HG03064 (cell line): Measurements from ENCODE around the gene BLTP2.
"Not testable (repeated sequence)": the region's sequence is repeated elsewhere in the genome, so short reads cannot be mapped to it uniquely, and the experiment has no call there.

ENCODE experiments used
- ATAC-seq: cut with Tn5 transposase; IDR thresholded peaks from one replicate; pipeline ENCODE4 v1.9.1; 2021; ENCODE audit warnings: low read depth; ENCODE audit not compliant: unreplicated experiment

The BLTP2 gene

DNA sequence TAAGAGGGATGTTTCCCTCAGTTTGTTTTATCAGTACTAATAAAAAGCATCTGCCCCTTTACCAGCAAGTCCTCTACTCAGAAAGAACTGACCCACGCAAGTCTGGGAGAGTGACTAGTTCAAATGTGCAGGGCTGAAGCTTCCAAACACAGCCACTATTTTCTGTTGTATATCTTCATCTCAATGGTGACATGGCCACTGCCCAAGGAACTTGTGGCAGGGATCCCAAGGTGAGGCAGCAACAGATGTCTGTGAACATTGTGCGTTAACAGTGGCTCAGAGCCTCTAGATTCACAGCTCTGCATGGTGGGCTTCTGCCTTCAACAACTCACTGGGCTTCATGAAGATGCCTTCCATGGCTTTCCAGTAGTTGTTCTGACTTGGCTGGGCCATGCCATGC lies 3.7 kb upstream of the BLTP2 start:
- no peak for ATAC-seq

- no peak for ATAC-seq
Measured at GRCh38 chr17:28646039-28646754, 1.2 kb upstream of the BLTP2 start.

DNA sequence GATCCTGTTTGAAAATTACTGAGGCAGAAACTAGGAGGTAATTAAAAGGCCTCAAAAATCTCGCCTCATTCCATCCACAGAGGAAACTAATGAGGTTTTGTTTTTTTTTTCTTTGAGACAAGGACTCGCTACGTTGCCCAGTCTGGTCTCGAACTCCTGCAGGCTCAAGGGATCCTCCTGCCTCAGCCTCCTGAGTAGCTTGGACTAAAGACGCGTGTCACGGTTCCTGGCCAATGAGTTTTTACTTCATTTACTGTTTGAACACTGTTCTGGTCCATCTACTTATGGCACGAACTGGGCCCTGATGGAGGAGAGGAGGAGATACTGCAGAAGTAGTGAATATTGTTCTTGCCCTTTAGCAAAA lies 600 bp upstream of the BLTP2 start:
- ATAC-seq = no peak

DNA sequence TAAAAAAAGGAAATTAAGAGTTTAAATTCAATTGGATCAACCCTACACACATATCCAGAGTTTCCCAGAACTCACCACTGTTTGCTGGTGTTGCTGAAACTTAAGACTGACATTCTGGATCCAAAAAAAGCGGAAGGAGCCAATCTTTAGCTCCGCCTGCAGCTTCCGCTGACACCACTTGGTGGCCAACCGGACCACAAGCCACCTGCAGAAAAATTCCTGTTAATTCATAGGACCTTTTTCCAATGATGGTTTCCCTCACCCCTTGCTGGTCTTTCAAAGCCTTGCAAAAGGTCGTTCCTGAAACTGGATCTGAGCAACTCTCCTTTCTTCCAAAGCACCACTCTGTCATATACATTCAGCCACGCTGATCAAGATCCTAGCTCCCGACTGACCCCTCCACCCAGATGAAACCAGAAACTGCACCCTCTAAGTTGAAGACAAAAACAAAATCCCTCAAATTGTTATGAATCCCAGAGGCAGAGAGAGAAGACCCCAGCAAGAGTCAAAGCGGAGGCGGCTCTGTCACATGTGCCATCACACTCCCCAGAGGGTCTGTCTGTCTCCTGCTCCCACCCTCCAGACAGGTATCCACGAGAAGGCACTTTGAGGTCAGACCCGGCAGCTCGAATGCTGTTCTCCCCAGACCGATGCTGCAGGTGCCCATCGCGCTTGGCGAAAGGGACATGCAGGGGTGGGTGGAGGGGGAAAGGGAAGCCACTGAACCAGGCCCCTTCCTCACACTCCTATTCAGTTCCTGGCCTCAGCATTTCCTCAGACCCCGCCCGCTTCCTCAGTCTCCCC lies 773 bp downstream of the BLTP2 start:
- ATAC-seq = no peak

- no peak for ATAC-seq
Measured at GRCh38 chr17:28641579-28641978, 3.4 kb downstream of the BLTP2 start.

DNA sequence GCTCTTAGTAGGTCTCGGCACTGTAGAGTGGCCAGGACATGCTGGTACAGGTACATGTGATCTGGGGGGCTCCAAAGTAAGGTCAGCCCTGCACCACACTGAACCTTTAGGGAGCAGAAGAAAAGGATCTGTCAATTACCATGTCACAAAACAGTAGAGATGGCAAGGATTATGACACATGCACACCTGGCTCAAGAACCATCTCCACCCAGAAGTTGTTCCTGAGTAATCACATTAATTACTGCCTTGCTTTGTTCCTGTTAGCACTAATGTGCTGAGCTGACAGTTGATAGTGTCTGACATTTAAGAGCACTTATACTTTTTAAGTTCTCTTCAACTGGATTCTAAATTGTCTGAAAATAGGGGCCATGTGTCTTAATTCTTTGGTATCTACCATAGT lies 9.5 kb downstream of the BLTP2 start:
- ATAC-seq = no peak

GRCh38 chr17:28634206-28634865 lies 10.6 kb downstream of the BLTP2 start:
- no peak for ATAC-seq

DNA sequence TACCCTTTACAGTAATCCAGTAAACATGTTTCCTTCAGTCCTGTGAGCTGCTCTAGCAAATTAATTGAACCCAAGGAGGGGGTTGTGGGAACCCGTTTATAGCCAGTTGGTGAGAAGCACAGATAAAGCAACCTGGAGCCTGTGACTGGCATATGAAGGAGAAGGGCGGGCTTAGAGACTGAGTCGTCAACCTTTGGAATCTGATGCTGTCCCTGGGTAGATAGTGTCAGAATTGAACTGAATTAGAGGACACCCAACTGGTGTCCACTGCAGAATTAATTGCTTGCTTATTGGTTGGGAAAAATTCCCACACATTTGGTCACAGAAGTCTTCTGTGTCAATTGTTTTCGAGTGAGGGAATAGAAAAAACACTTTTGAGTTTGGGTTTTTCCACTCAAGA lies 18.1 kb downstream of the BLTP2 start:
- ATAC-seq = no peak

DNA sequence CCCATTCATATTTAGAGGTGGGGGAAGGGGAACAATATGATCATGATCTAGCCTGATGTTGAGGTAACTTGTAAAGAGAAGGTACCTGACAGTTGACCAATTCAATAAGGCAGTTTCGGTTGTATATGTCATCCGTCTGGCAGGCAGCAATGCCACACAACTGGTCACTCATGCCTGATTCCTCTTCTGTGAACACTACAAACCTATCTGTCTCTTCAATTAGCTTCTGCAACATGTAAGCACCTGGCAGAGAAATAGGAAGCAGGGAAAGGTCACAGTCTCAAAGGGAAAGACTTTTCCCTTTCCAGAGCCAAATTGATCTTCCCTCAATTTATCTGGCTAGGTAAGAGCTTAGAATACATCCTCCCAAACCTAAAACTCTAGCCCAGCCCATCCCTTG lies 20.8 kb downstream of the BLTP2 start:
- no peak for ATAC-seq

GRCh38 chr17:28623696-28624095 lies 21.3 kb downstream of the BLTP2 start:
- no peak for ATAC-seq

DNA sequence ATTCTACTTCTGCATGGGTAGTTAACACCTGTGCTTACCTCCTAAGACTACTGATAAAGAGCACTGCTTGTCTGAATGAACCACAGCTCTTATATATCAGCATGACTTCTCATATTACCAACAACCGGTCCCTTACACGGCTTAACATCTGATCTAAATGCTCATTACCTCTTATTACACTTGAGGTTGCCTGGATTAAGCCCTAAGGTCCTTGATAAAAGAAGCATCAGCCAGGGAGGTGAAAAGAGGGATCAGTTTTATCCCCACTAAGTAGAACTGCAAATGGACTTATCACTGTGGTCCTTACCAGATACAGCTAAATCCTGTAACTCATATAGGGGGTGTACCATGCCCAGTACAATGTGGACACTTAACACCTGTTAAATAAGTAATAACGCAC lies 22.8 kb downstream of the BLTP2 start:
- no peak for ATAC-seq

- ATAC-seq = no peak
Measured at GRCh38 chr17:28620010-28620409, 24.9 kb downstream of the BLTP2 start.

- ATAC-seq = no peak
Measured at GRCh38 chr17:28618464-28618863, 26.5 kb downstream of the BLTP2 start.

DNA sequence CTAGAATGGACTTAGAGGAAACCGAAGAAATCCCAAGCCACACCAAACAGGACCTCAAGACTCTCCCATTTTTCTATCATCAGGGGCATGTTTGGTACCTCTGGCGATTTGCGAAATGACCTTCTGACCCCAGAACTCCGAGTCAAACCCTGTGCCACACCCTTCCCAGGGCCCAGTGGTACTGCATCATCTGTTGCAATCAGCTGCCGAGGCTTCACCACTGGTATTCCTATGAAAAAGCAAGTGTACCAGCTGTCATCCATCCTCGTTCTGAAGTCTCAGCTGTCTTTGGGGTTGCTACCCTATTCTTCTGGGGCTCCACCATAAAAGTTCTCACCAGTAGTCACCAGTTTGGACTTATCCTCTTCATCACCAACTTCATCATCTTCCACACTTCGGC lies 28.7 kb downstream of the BLTP2 start:
- ATAC-seq = no peak

GRCh38 chr17:28615260-28615940 lies 29.6 kb downstream of the BLTP2 start:
- no peak for ATAC-seq

DNA sequence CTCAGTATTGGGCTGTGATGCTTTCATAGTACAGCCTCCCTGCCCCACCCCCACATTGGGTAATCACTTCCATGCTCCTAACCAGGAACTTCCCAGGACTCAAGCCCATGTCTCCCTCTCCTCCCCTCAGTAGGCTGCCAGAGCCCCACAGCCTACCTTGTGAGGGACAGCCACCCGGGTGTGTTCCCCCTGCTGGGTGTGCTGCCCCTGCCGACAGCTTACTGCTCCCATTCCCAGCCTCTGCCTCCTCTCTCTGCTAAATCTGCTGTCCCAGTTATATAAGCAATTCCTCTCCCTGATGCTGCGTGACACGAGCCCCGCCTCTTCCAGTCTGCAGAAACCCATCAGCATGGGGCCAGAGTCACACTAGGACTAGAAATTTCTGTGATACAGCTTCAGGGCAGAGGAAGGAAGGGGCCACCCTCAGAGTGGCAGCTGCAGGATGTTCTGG lies 31.0 kb downstream of the BLTP2 start, which contains the start of gene RSKR:
TSS of gene RSKR (minus strand) at position 255 of the 451 bp plus-strand sequence. CDS start at position 231, 24 bp downstream.
- no peak for ATAC-seq

GRCh38 chr17:28612936-28613872 lies 31.8 kb downstream of the BLTP2 start:
- no peak for ATAC-seq

DNA sequence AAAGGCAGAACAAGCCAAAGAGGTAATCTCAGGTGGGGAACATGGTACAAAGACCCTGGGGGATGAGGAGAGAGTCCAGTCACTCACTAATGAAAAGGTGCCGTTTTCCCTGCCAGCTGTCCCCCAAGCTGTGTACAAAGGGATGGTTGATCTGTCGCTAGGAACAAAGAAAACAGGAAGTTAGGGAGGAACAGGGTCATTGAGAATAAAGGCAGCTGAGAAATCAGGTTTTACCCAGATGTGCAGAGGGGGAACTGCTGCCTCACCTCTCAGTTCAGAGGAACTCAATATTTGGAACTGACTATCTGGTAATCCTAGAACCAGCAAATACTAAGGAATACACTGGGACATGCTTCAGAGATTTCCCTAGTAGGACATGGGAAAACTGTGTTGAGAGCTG lies 32.4 kb downstream of the BLTP2 start:
- ATAC-seq = no peak

- no peak for ATAC-seq
Measured at GRCh38 chr17:28610376-28610775, 34.6 kb downstream of the BLTP2 start.

GRCh38 chr17:28604031-28604430 lies 40.9 kb downstream of the BLTP2 start:
- ATAC-seq = not testable (repeated sequence)
